ENCODE data around the gene ABHD15.
"Not testable (repeated sequence)": the region's sequence is repeated elsewhere in the genome, so short reads cannot be mapped to it uniquely, and the experiment has no call there.

The ABHD15 gene

DNA sequence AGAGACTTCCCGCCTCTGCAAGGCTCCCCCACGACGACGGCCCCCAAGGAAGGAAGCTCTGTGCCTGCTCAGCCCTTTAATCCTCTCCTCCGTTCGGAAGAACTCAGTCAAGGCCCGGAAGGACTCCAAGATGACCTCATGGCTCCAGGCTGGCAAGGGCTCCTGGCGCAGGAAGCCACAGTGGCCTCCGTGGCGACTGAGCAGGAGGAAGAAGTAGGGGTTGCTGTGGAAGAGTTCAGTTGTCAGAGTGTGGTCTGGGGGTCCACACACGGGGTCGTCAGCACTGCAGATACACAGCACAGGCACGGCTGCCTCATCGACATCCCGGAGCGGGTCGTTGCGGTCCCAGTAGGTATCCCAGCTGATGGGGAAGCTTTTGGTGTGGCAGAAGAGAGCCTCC is 4.2 kb downstream of the ABHD15 start:
- no peak overlapping the region for H3K27ac ChIP-seq
- TF ChIP-seq, protein P1, sequence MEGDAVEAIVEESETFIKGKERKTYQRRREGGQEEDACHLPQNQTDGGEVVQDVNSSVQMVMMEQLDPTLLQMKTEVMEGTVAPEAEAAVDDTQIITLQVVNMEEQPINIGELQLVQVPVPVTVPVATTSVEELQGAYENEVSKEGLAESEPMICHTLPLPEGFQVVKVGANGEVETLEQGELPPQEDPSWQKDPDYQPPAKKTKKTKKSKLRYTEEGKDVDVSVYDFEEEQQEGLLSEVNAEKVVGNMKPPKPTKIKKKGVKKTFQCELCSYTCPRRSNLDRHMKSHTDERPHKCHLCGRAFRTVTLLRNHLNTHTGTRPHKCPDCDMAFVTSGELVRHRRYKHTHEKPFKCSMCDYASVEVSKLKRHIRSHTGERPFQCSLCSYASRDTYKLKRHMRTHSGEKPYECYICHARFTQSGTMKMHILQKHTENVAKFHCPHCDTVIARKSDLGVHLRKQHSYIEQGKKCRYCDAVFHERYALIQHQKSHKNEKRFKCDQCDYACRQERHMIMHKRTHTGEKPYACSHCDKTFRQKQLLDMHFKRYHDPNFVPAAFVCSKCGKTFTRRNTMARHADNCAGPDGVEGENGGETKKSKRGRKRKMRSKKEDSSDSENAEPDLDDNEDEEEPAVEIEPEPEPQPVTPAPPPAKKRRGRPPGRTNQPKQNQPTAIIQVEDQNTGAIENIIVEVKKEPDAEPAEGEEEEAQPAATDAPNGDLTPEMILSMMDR (IDR thresholded peaks at IDR 0.05; ENCODE audit: low read depth, low read length), result no peak
- H3K9me3 ChIP-seq (ENCODE audit: severe bottlenecking), result no peaks in the 10 kb centered on the region
- DNase-seq, result no peak
- no peak overlapping the region for H3K4me3 ChIP-seq (ENCODE audit: low read depth, low read length)
- no peaks in the 10 kb centered on the region for H3K27me3 ChIP-seq (ENCODE audit: insufficient read depth, low read depth, severe bottlenecking)
- H3K36me3 ChIP-seq, result peaks cover 3% of the 10 kb centered on the region; the same call in 1 of the 2 replicates

GRCh38 chr17:29561554-29562517 is 5.0 kb downstream of the ABHD15 start:
- TF ChIP-seq, protein P1 (IDR thresholded peaks at IDR 0.05; ENCODE audit: low read depth, low read length), result no peak
- DNase-seq, result no peak
- H3K36me3 ChIP-seq, result peaks cover 3% of the 10 kb centered on the region; the same call in 1 of the 2 replicates
- H3K4me3 ChIP-seq (ENCODE audit: low read depth, low read length), result no peak overlapping the region
- H3K27me3 ChIP-seq (ENCODE audit: insufficient read depth, low read depth, severe bottlenecking), result no peaks in the 10 kb centered on the region
- H3K27ac ChIP-seq, result peak overlapping the region; percentile 60; the same call in 1 of the 2 replicates
- no peaks in the 10 kb centered on the region for H3K9me3 ChIP-seq (ENCODE audit: severe bottlenecking)

GRCh38 chr17:29560316-29560715 is 6.5 kb downstream of the ABHD15 start:
- Histone ChIP-seq H3K4me3 (ENCODE audit: low read depth, low read length) (peak overlapping the region; percentile 31), H3K27me3 (ENCODE audit: insufficient read depth, low read depth, severe bottlenecking) (no peaks in the 10 kb centered on the region), H3K9me3 (ENCODE audit: severe bottlenecking) (no peaks in the 10 kb centered on the region), H3K36me3 (peaks cover 3% of the 10 kb centered on the region; the same call in 1 of the 2 replicates), H3K27ac (peak overlapping the region; percentile 60)
- peak; percentile 81 for DNase-seq
- TF ChIP-seq, protein P1 (IDR thresholded peaks at IDR 0.05; ENCODE audit: low read depth, low read length), result no peak

- Histone ChIP-seq H3K4me3 (ENCODE audit: low read depth, low read length) (peak overlapping the region; percentile 31), H3K9me3 (ENCODE audit: severe bottlenecking) (no peaks in the 10 kb centered on the region), H3K27ac (peak overlapping the region; percentile 60), H3K27me3 (ENCODE audit: insufficient read depth, low read depth, severe bottlenecking) (no peaks in the 10 kb centered on the region), H3K36me3 (peaks cover 3% of the 10 kb centered on the region; the same call in 1 of the 2 replicates)
- TF ChIP-seq, protein P1 (IDR thresholded peaks at IDR 0.05; ENCODE audit: low read depth, low read length), result no peak
- DNase-seq, result no peak
These were observed 7.2 kb downstream of the ABHD15 start for GRCh38 chr17:29559640-29560039.

DNA sequence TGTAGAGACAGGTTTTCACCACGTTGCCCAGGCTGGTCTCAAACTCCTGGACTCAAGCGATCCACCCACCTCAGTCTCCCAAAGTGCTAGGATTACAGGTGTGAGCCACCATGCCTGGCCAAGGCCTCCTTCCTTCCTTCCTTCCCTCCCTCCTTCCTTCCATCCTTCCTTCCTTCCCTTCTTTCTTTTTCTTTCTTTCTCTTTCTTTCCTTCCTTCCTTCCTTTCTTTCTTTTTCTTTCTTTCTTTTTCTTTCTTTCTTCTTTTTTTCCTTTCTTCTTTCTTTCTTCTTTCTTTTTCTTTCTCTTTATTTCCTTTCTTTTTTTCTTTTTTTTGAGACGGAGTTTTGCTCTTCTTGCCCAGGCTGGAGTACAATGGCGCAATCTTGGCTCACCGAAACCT is 8.7 kb downstream of the ABHD15 start:
- not testable (repeated sequence) for H3K4me3 ChIP-seq (ENCODE audit: low read depth, low read length); H3K9me3 ChIP-seq (ENCODE audit: severe bottlenecking); H3K36me3 ChIP-seq; H3K27me3 ChIP-seq (ENCODE audit: insufficient read depth, low read depth, severe bottlenecking); DNase-seq; H3K27ac ChIP-seq

DNA sequence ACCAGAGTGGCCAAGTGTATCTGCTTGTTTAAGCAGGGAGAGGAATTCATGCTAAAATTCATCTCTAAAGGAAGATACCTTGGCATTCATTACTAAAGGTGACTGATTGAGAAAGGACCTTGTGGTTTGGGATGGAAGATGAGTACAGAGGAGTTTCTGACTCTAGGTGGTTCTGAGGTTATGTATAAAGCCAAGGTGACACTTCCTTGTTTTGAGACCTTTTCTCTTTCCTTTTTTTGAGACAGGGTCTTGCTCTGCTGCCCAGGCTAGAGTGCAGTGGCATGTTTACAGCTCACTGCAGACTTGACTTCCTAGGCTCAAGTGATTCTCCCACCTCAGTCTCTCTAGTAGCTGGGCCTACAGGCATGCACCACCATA is 9.1 kb downstream of the ABHD15 start:
- no peak for DNase-seq
- Histone ChIP-seq H3K27me3 (ENCODE audit: insufficient read depth, low read depth, severe bottlenecking) (no peaks in the 10 kb centered on the region), H3K27ac (no peak overlapping the region), H3K36me3 (peaks cover 3% of the 10 kb centered on the region; the same call in 1 of the 2 replicates), H3K4me3 (ENCODE audit: low read depth, low read length) (no peak overlapping the region), H3K9me3 (ENCODE audit: severe bottlenecking) (no peaks in the 10 kb centered on the region)
- TF ChIP-seq, protein P1 (IDR thresholded peaks at IDR 0.05; ENCODE audit: low read depth, low read length), result no peak
